ENCODE results near the gene IFI27L2.

DNA sequence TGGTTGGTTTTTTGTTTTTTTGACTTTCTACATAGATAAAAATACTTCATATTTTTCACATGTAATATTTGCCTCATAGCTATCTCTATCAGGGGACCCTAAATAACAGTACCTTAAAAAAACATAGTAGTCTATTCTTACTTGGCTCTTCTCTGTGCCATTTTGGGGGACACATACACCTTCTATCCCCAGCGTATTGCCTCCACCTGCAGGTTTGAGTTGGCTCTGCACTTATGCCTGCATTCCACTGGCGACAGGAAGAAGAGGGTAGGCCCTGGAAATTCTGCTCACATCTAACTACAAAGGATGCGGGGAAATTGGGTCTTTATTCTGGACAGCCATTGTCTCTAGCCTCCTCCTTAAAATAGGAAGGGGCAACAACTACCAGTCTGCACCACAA is 13.8 kb upstream of the IFI27L2 start:
- no peak for TF ChIP-seq POLR2A (IDR thresholded peaks at IDR 0.05)
- TF ChIP-seq, protein P1, sequence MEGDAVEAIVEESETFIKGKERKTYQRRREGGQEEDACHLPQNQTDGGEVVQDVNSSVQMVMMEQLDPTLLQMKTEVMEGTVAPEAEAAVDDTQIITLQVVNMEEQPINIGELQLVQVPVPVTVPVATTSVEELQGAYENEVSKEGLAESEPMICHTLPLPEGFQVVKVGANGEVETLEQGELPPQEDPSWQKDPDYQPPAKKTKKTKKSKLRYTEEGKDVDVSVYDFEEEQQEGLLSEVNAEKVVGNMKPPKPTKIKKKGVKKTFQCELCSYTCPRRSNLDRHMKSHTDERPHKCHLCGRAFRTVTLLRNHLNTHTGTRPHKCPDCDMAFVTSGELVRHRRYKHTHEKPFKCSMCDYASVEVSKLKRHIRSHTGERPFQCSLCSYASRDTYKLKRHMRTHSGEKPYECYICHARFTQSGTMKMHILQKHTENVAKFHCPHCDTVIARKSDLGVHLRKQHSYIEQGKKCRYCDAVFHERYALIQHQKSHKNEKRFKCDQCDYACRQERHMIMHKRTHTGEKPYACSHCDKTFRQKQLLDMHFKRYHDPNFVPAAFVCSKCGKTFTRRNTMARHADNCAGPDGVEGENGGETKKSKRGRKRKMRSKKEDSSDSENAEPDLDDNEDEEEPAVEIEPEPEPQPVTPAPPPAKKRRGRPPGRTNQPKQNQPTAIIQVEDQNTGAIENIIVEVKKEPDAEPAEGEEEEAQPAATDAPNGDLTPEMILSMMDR (IDR thresholded peaks at IDR 0.05), result peak in 3 of 6 experiments; percentile 6 to 16 (median 14)
